Activated CD4-positive, alpha-beta T cell treated with anti-CD3 and anti-CD28 coated beads, Interleukin-2, amount 10 ng/mL, durations not matched to agents 24 days and 14 days (primary cell): ENCODE measurements around the gene ATMIN. TPM values are rescaled to one million over a fixed set of nuclear protein-coding genes. Genes with fewer than 3 reads are reported as not detected.

Source experiments
- DNase-seq: peaks from one replicate; pipeline ENCODE4 v3.0.0; 2022
- H3K27ac Mint-ChIP-seq: one replicate; pipeline ENCODE4 v1.8.0; 2022; ENCODE audit warnings: mild to moderate bottlenecking, mixed read lengths
- H3K27me3 Mint-ChIP-seq: one replicate; pipeline ENCODE4 v1.8.0; 2022; ENCODE audit warnings: mixed read lengths
- H3K36me3 Mint-ChIP-seq: one replicate; pipeline ENCODE4 v1.8.0; 2022; ENCODE audit warnings: low read depth, mild to moderate bottlenecking, mixed read lengths
- H3K4me1 Mint-ChIP-seq: one replicate; pipeline ENCODE4 v1.8.0; 2021; ENCODE audit warnings: mixed read lengths
- H3K4me3 Mint-ChIP-seq: one replicate; pipeline ENCODE4 v1.8.0; 2022; ENCODE audit warnings: mild to moderate bottlenecking, moderate library complexity, mixed read lengths
- H3K9me3 Mint-ChIP-seq: one replicate; pipeline ENCODE4 v1.8.0; 2021; ENCODE audit warnings: mixed read lengths
- intact Hi-C: fragments of 100-400 bp; cut with micrococcal nuclease; formaldehyde crosslinking; loops from one replicate; pipeline ENCODE4 v1.15.1; 2023
- total RNA-seq: library from RNA; stranded (reverse); gene quantifications from 2 replicates; pipeline ENCODE4 v1.2.3, GENCODE V29; 2022

ATMIN gene
- total RNA-seq, 1 donor from 2014 or later = 33.5 TPM

GRCh38 chr16:81095653-81095952 lies 60.0 kb downstream of the ATMIN start:
- no peak overlapping the region for H3K27ac Mint-ChIP-seq
- intact Hi-C loops = no loop called here
- DNase-seq = no peak
- no peaks in the 10 kb centered on the region for H3K9me3 Mint-ChIP-seq
- peaks cover 1% of the 10 kb centered on the region for H3K36me3 Mint-ChIP-seq
- H3K4me3 Mint-ChIP-seq = peak overlapping the region; percentile 85
- no peaks in the 10 kb centered on the region for H3K27me3 Mint-ChIP-seq
- peaks cover 5% of the 10 kb centered on the region for H3K4me1 Mint-ChIP-seq

- intact Hi-C loops = loop anchor here (1.0 kb wide), 4 partner anchors 20 to 218 kb away; partner anchors contain the start of genes ATMIN, CENPN and GAN
- Mint-ChIP-seq H3K27me3 (no peaks in the 10 kb centered on the region), H3K4me3 (peak within 1 kb of the TSS; percentile 85), H3K9me3 (no peaks in the 10 kb centered on the region), H3K4me1 (peaks cover 5% of the 10 kb centered on the region), H3K27ac (peak within 1 kb of the TSS; percentile 38), H3K36me3 (peaks cover 1% of the 10 kb centered on the region)
- DNase-seq = peak; percentile 100
Measured at GRCh38 chr16:81095953-81096714, 60.5 kb downstream of the ATMIN start, which contains the start of gene GCSH. GCSH (minus strand) TSS chr16:81096395; CDS start chr16:81096278, 117 bp downstream.

- Mint-ChIP-seq H3K36me3 (peaks cover 1% of the 10 kb centered on the region), H3K4me1 (peaks cover 5% of the 10 kb centered on the region), H3K9me3 (no peaks in the 10 kb centered on the region), H3K27ac (peak overlapping the region; percentile 38), H3K4me3 (peak overlapping the region; percentile 59), H3K27me3 (no peaks in the 10 kb centered on the region)
- intact Hi-C loops = loop anchor here (1.0 kb wide), 4 partner anchors 20 to 218 kb away; partner anchors contain the start of genes ATMIN, CENPN and GAN
- DNase-seq = no peak
Measured at GRCh38 chr16:81096715-81097208, 61.1 kb downstream of the ATMIN start.

Other genes starting within 250 kb of the ATMIN start
- 63.3 and 66.9 TPM in 2 replicates for gene CDYL2, start 231.2 kb upstream of the ATMIN start, total RNA-seq
- gene CMC2, start 29.0 kb upstream of the ATMIN start, total RNA-seq = 130 and 137 TPM in 2 replicates
- gene CENPN, start 28.6 kb upstream of the ATMIN start, total RNA-seq = 61.8 and 63.3 TPM in 2 replicates
- gene C16orf46, start 41.4 kb downstream of the ATMIN start, total RNA-seq = 0.54 and 0.86 TPM in 2 replicates
- gene GCSH, start 60.6 kb downstream of the ATMIN start, total RNA-seq = 20.8 and 22.9 TPM in 2 replicates
- gene BCO1, start 202.8 kb downstream of the ATMIN start, total RNA-seq = not detected in 2 replicates